Body of pancreas (tissue), 4 donors: ENCODE measurements around the gene NUDT2.

ENCODE experiments used
- CTCF ChIP-seq, 7 experiments: fragments of 450-650 bp in 4 of 7; fragments of 200-600 bp in 3 of 7; sonication (generic) in 3 of 7; IDR thresholded peaks; one replicate each; pipeline ENCODE4 v1.5.1; 2016 to 2019; ENCODE audit warnings: antibody characterized with exemption in 7 of 7
- POLR2A ChIP-seq, 3 donors: fragments of 450-650 bp; IDR thresholded peaks; one replicate each; pipeline ENCODE4 v1.6.1; 2016; ENCODE audit warnings: antibody characterized with exemption in 3 of 3, mild to moderate bottlenecking in 2 of 3

GRCh38 chr9:34334337-34334824 is 5.0 kb downstream of the NUDT2 start:
- TF ChIP-seq POLR2A (IDR thresholded peaks at IDR 0.05) (no peak), CTCF (IDR thresholded peaks at IDR 0.05) (no peak)
